NCI-H1048 (cell line): ENCODE data around the gene CDH5.

Experiments used
- DNase-seq: peaks from one replicate; lab custom pipeline; 2025; lab: John Stamatoyannopoulos, UW

The CDH5 gene

GRCh38 chr16:66354034-66354909 is 12.2 kb upstream of the CDH5 start:
- no peak for DNase-seq

GRCh38 chr16:66355526-66355925 is 11.0 kb upstream of the CDH5 start:
- DNase-seq = no peak

GRCh38 chr16:66357523-66357928 is 9.0 kb upstream of the CDH5 start:
- DNase-seq = no peak

- no peak for DNase-seq
Observed at GRCh38 chr16:66358231-66358630, 8.3 kb upstream of the CDH5 start.

GRCh38 chr16:66359012-66359411 is 7.5 kb upstream of the CDH5 start:
- DNase-seq = no peak

GRCh38 chr16:66359811-66360608 is 6.5 kb upstream of the CDH5 start:
- no peak for DNase-seq

GRCh38 chr16:66360624-66361324 is 5.7 kb upstream of the CDH5 start:
- no peak for DNase-seq

GRCh38 chr16:66361604-66362135 is 4.8 kb upstream of the CDH5 start:
- DNase-seq = no peak

GRCh38 chr16:66363211-66363777 is 3.2 kb upstream of the CDH5 start:
- DNase-seq = no peak

- DNase-seq = no peak
Observed at GRCh38 chr16:66364117-66364958, 2.2 kb upstream of the CDH5 start.

GRCh38 chr16:66364959-66365306 is 1.6 kb upstream of the CDH5 start:
- no peak for DNase-seq

- no peak for DNase-seq
Observed at GRCh38 chr16:66365651-66366050, 840 bp upstream of the CDH5 start.

- DNase-seq = no peak
Observed at GRCh38 chr16:66367968-66368891, 1.7 kb downstream of the CDH5 start.

- no peak for DNase-seq
Observed at GRCh38 chr16:66369055-66369592, 2.6 kb downstream of the CDH5 start.

GRCh38 chr16:66370786-66371684 is 4.5 kb downstream of the CDH5 start:
- no peak for DNase-seq

GRCh38 chr16:66372078-66372897 is 5.8 kb downstream of the CDH5 start:
- no peak for DNase-seq

GRCh38 chr16:66372898-66373155 is 6.3 kb downstream of the CDH5 start:
- no peak for DNase-seq

- DNase-seq = no peak
Observed at GRCh38 chr16:66373667-66374066, 7.2 kb downstream of the CDH5 start.
